ENCODE data around the gene DNAJB9. TPM values are rescaled to one million over a fixed set of nuclear protein-coding genes. Genes with fewer than 3 reads are reported as not detected.

The DNAJB9 gene
- total and polyA plus RNA-seq, 2 of the 13 experiments (the other 11 are each of a cell fraction or from before 2014, with no cell fraction given): 8.6 to 16.4 TPM

DNA sequence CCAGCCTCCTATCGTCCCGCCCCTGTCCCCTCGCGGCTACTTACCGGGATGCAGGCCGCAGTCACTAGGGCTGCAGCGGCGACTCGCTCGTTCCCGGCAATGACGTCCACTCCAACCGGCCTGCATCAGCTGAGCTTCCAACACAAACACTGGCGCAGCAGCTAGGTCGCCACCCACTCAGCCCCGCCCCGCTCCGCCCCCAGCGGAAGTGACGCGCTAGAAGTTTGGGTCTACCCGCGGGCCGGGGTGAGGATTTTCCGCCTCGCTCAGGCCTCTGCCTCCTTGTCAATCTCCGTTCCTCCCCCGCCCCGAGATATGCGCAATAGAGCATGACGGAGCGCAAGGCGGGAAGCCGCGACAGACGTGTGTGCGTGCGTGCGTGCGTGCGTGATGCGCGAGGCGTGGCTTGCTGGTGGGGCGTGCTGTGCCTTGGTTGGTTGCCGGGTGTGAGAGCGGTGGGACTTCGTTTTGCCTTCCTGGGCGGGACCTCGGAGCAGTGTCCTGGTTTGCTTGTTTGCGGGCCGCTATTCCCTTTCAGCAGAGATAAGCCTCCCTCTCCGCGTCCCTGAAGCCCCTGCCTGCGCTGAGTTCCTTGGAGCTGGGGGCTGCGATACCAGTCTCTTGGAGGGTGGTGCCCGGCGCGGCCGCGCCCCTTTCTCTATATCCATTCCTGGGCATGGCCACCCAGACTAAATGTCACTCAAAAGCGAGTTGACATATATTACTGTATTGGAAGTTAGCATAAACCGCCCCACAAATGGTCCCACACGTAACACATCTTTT lies 43.5 kb upstream of the DNAJB9 start, which contains the start of gene PNPLA8 (continued):
- TF ChIP-seq MAZ (IDR thresholded peaks at IDR 0.05; ENCODE audit: borderline replicate concordance, low read depth, low read length) (peak; percentile 93; the same call in 1 of the 2 replicates), MAZ (CRISPR knock-in tag; IDR thresholded peaks at IDR 0.05; ENCODE audit: low read depth) (peak; percentile 93), FOXJ3 (CRISPR knock-in tag; IDR thresholded peaks at IDR 0.05; ENCODE audit: borderline replicate concordance) (no peak), ISL2 (CRISPR knock-in tag; IDR thresholded peaks at IDR 0.05) (peak; percentile 53; the same call in 1 of the 2 replicates), CHD4 (IDR thresholded peaks at IDR 0.05; ENCODE audit: borderline replicate concordance, low read length) (no peak), SRY (CRISPR knock-in tag; IDR thresholded peaks at IDR 0.05) (peak; percentile 88; the same call in 1 of the 2 replicates), SIN3B (IDR thresholded peaks at IDR 0.05; ENCODE audit: low read length) (0 out of 2 replicates have a peak, but pooled peaks have one; percentile 29), CENPX (CRISPR knock-in tag; IDR thresholded peaks at IDR 0.05) (no peak), PAX8 (CRISPR knock-in tag; IDR thresholded peaks at IDR 0.05; ENCODE audit: borderline replicate concordance) (peak; percentile 51; the same call in 1 of the 2 replicates), ETV6 (CRISPR knock-in tag; conservative IDR thresholded peaks at IDR 0.05) (no peak), GFI1 (CRISPR knock-in tag; IDR thresholded peaks at IDR 0.05; ENCODE audit: borderline replicate concordance) (no peak; the same call in 1 of the 2 replicates), ZNF776 (CRISPR knock-in tag; IDR thresholded peaks at IDR 0.05) (0 out of 2 replicates have a peak, but pooled peaks have one; percentile 32), KAT7 (CRISPR knock-in tag; IDR thresholded peaks at IDR 0.05; ENCODE audit: borderline replicate concordance) (peak; percentile 61; the same call in 1 of the 2 replicates), ZNF292 (CRISPR knock-in tag; IDR thresholded peaks at IDR 0.05; ENCODE audit: borderline replicate concordance, low read depth) (peak; percentile 72), RFX1 (IDR thresholded peaks at IDR 0.05) (no peak), SP5 (CRISPR knock-in tag; IDR thresholded peaks at IDR 0.05; ENCODE audit: borderline replicate concordance, low read depth) (peak; percentile 95), IRF2 (CRISPR knock-in tag; IDR thresholded peaks at IDR 0.05) (peak; percentile 87), KLF11 (CRISPR knock-in tag; IDR thresholded peaks at IDR 0.05) (peak; percentile 81; the same call in 1 of the 2 replicates)
- TF ChIP-seq, protein P1, sequence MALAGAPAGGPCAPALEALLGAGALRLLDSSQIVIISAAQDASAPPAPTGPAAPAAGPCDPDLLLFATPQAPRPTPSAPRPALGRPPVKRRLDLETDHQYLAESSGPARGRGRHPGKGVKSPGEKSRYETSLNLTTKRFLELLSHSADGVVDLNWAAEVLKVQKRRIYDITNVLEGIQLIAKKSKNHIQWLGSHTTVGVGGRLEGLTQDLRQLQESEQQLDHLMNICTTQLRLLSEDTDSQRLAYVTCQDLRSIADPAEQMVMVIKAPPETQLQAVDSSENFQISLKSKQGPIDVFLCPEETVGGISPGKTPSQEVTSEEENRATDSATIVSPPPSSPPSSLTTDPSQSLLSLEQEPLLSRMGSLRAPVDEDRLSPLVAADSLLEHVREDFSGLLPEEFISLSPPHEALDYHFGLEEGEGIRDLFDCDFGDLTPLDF (CRISPR knock-in tag; IDR thresholded peaks at IDR 0.05): peak; percentile 92
- TF ChIP-seq, protein P2, sequence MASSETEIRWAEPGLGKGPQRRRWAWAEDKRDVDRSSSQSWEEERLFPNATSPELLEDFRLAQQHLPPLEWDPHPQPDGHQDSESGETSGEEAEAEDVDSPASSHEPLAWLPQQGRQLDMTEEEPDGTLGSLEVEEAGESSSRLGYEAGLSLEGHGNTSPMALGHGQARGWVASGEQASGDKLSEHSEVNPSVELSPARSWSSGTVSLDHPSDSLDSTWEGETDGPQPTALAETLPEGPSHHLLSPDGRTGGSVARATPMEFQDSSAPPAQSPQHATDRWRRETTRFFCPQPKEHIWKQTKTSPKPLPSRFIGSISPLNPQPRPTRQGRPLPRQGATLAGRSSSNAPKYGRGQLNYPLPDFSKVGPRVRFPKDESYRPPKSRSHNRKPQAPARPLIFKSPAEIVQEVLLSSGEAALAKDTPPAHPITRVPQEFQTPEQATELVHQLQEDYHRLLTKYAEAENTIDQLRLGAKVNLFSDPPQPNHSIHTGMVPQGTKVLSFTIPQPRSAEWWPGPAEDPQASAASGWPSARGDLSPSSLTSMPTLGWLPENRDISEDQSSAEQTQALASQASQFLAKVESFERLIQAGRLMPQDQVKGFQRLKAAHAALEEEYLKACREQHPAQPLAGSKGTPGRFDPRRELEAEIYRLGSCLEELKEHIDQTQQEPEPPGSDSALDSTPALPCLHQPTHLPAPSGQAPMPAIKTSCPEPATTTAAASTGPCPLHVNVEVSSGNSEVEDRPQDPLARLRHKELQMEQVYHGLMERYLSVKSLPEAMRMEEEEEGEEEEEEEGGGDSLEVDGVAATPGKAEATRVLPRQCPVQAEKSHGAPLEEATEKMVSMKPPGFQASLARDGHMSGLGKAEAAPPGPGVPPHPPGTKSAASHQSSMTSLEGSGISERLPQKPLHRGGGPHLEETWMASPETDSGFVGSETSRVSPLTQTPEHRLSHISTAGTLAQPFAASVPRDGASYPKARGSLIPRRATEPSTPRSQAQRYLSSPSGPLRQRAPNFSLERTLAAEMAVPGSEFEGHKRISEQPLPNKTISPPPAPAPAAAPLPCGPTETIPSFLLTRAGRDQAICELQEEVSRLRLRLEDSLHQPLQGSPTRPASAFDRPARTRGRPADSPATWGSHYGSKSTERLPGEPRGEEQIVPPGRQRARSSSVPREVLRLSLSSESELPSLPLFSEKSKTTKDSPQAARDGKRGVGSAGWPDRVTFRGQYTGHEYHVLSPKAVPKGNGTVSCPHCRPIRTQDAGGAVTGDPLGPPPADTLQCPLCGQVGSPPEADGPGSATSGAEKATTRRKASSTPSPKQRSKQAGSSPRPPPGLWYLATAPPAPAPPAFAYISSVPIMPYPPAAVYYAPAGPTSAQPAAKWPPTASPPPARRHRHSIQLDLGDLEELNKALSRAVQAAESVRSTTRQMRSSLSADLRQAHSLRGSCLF (CRISPR knock-in tag; IDR thresholded peaks at IDR 0.05; ENCODE audit: borderline replicate concordance): no peak
- TF ChIP-seq, protein P3, sequence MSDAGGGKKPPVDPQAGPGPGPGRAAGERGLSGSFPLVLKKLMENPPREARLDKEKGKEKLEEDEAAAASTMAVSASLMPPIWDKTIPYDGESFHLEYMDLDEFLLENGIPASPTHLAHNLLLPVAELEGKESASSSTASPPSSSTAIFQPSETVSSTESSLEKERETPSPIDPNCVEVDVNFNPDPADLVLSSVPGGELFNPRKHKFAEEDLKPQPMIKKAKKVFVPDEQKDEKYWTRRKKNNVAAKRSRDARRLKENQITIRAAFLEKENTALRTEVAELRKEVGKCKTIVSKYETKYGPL (CRISPR knock-in tag; IDR thresholded peaks at IDR 0.05): no peak
- TF ChIP-seq, protein P4, sequence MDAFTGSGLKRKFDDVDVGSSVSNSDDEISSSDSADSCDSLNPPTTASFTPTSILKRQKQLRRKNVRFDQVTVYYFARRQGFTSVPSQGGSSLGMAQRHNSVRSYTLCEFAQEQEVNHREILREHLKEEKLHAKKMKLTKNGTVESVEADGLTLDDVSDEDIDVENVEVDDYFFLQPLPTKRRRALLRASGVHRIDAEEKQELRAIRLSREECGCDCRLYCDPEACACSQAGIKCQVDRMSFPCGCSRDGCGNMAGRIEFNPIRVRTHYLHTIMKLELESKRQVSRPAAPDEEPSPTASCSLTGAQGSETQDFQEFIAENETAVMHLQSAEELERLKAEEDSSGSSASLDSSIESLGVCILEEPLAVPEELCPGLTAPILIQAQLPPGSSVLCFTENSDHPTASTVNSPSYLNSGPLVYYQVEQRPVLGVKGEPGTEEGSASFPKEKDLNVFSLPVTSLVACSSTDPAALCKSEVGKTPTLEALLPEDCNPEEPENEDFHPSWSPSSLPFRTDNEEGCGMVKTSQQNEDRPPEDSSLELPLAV (CRISPR knock-in tag; conservative IDR thresholded peaks at IDR 0.05; ENCODE audit: low read depth): no peak
